T1000 (cell line): ENCODE measurements around the gene KIF3B.
"Not testable (repeated sequence)": the region's sequence is repeated elsewhere in the genome, so short reads cannot be mapped to it uniquely, and the experiment has no call there.

ENCODE experiments used
- DNase-seq: peaks from one replicate; lab custom pipeline; 2025; ENCODE audit warnings: mixed read lengths; lab: John Stamatoyannopoulos, UW

KIF3B gene

GRCh38 chr20:32296412-32296811 is 19.0 kb downstream of the KIF3B start:
- no peak for DNase-seq

GRCh38 chr20:32296819-32297420 is 19.5 kb downstream of the KIF3B start:
- no peak for DNase-seq

- DNase-seq = no peak
These were observed 20.0 kb downstream of the KIF3B start for GRCh38 chr20:32297439-32297838.

GRCh38 chr20:32300647-32301046 is 23.2 kb downstream of the KIF3B start:
- DNase-seq = no peak

GRCh38 chr20:32301719-32302506 is 24.5 kb downstream of the KIF3B start:
- no peak for DNase-seq

- no peak for DNase-seq
These were observed 25.0 kb downstream of the KIF3B start for GRCh38 chr20:32302507-32302872.

- DNase-seq = no peak
These were observed 26.8 kb downstream of the KIF3B start for GRCh38 chr20:32304131-32304746.

- no peak for DNase-seq
These were observed 35.4 kb downstream of the KIF3B start for GRCh38 chr20:32312718-32313424.

GRCh38 chr20:32314768-32315167 is 37.3 kb downstream of the KIF3B start:
- no peak for DNase-seq

GRCh38 chr20:32315399-32315798 is 37.9 kb downstream of the KIF3B start:
- no peak for DNase-seq

GRCh38 chr20:32315891-32316290 is 38.4 kb downstream of the KIF3B start:
- no peak for DNase-seq

- DNase-seq = no peak
These were observed 39.2 kb downstream of the KIF3B start for GRCh38 chr20:32316667-32317066.

GRCh38 chr20:32319100-32319499 is 41.6 kb downstream of the KIF3B start:
- no peak for DNase-seq

GRCh38 chr20:32320305-32320704 is 42.9 kb downstream of the KIF3B start:
- no peak for DNase-seq

- DNase-seq = no peak
These were observed 43.9 kb downstream of the KIF3B start for GRCh38 chr20:32321390-32321789.

GRCh38 chr20:32322260-32322659 is 44.8 kb downstream of the KIF3B start:
- not testable (repeated sequence) for DNase-seq

GRCh38 chr20:32323761-32324160 is 46.3 kb downstream of the KIF3B start:
- DNase-seq = not testable (repeated sequence)

GRCh38 chr20:32325706-32326503 is 48.5 kb downstream of the KIF3B start:
- no peak for DNase-seq

- DNase-seq = no peak
These were observed 49.0 kb downstream of the KIF3B start for GRCh38 chr20:32326504-32326845.

GRCh38 chr20:32327087-32327681 is 49.7 kb downstream of the KIF3B start:
- no peak for DNase-seq

GRCh38 chr20:32329817-32330554 is 52.5 kb downstream of the KIF3B start:
- no peak for DNase-seq
